Eye (tissue), 1 donor: ENCODE results near the gene SORCS2.
A peak's percentile ranks its signal among the peaks of the same experiment; 100 is the strongest.

ENCODE experiments used
- DNase-seq: peaks from one replicate; pipeline ENCODE4 v3.0.0-alpha.2; 2015

The SORCS2 gene

GRCh38 chr4:7762376-7763030 lies 570.2 kb downstream of the SORCS2 start:
- DNase-seq: peak; percentile 29

GRCh38 chr4:7763106-7763505 lies 570.8 kb downstream of the SORCS2 start:
- DNase-seq: no peak

- no peak for DNase-seq
These were observed 571.5 kb downstream of the SORCS2 start for GRCh38 chr4:7763788-7764187.

GRCh38 chr4:7764466-7764865 lies 572.1 kb downstream of the SORCS2 start:
- no peak for DNase-seq

- no peak for DNase-seq
These were observed 573.3 kb downstream of the SORCS2 start for GRCh38 chr4:7765666-7766065.

GRCh38 chr4:7766086-7766485 lies 573.7 kb downstream of the SORCS2 start:
- DNase-seq: no peak

- DNase-seq: no peak
These were observed 574.5 kb downstream of the SORCS2 start for GRCh38 chr4:7766661-7767345.

- DNase-seq: no peak
These were observed 575.2 kb downstream of the SORCS2 start for GRCh38 chr4:7767526-7767925.

- DNase-seq: no peak
These were observed 575.6 kb downstream of the SORCS2 start for GRCh38 chr4:7767966-7768365.

- no peak for DNase-seq
These were observed 576.4 kb downstream of the SORCS2 start for GRCh38 chr4:7768736-7769135.

GRCh38 chr4:7769396-7770223 lies 577.3 kb downstream of the SORCS2 start:
- no peak for DNase-seq

- peak; percentile 53 for DNase-seq
These were observed 578.1 kb downstream of the SORCS2 start for GRCh38 chr4:7770224-7771050.

GRCh38 chr4:7771056-7771455 lies 578.7 kb downstream of the SORCS2 start:
- DNase-seq: no peak

- no peak for DNase-seq
These were observed 579.5 kb downstream of the SORCS2 start for GRCh38 chr4:7771541-7772507.

GRCh38 chr4:7772711-7773385 lies 580.5 kb downstream of the SORCS2 start:
- DNase-seq: no peak

GRCh38 chr4:7773401-7774180 lies 581.3 kb downstream of the SORCS2 start:
- no peak for DNase-seq

GRCh38 chr4:7774301-7775294 lies 582.3 kb downstream of the SORCS2 start:
- peak; percentile 21 for DNase-seq

GRCh38 chr4:7775396-7775795 lies 583.1 kb downstream of the SORCS2 start:
- no peak for DNase-seq
